Measurements from ENCODE around the gene RPS21. TPM values are rescaled to one million over a fixed set of nuclear protein-coding genes. Genes with fewer than 3 reads are reported as not detected.
A peak's percentile ranks its signal among the peaks of the same experiment; 100 is the strongest.

RPS21 gene
- total RNA-seq, 1 experiment from 2014 or later = 2,488 TPM

DNA sequence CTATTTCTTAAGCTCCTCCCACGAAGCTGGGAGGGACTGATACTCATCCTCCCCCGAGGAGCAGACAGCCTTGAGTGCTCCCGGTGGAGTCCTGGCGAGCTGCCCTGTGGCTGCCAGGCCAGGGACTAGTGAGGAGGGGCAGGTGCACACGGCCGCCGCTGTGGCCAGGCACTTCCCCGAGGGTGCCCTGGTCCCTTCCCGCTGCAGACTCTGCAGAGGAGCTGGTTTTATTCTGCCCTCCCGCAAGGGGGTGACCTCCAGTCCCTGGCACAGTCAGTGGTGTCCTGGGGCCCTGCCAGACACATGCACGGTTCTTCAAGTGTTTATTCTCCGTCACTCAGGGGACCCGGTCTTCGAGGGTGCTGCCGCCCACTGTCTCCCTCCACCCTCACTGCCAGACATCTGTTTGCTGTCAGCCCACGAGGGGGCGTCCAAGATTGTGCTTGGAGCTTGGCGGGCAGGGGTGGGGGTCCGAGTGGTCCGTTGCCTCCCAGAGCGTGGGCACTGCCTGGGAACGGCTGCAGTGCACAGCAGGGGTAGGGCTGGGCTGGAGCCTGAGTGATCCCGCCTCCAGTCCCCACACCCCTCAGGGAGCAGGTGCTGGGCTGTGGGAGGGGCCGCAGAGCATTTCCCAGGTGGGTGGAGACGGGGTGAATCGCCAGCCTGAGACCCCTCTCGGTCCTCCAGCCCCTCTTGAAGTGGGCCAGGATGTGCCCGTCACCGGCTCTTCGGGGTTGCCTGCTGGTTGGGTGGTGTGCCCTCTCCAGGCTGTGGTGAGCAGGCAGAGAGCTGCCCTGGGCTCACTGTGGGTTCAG is 23.2 kb downstream of the RPS21 start (continued):
- TF ChIP-seq, protein P1, sequence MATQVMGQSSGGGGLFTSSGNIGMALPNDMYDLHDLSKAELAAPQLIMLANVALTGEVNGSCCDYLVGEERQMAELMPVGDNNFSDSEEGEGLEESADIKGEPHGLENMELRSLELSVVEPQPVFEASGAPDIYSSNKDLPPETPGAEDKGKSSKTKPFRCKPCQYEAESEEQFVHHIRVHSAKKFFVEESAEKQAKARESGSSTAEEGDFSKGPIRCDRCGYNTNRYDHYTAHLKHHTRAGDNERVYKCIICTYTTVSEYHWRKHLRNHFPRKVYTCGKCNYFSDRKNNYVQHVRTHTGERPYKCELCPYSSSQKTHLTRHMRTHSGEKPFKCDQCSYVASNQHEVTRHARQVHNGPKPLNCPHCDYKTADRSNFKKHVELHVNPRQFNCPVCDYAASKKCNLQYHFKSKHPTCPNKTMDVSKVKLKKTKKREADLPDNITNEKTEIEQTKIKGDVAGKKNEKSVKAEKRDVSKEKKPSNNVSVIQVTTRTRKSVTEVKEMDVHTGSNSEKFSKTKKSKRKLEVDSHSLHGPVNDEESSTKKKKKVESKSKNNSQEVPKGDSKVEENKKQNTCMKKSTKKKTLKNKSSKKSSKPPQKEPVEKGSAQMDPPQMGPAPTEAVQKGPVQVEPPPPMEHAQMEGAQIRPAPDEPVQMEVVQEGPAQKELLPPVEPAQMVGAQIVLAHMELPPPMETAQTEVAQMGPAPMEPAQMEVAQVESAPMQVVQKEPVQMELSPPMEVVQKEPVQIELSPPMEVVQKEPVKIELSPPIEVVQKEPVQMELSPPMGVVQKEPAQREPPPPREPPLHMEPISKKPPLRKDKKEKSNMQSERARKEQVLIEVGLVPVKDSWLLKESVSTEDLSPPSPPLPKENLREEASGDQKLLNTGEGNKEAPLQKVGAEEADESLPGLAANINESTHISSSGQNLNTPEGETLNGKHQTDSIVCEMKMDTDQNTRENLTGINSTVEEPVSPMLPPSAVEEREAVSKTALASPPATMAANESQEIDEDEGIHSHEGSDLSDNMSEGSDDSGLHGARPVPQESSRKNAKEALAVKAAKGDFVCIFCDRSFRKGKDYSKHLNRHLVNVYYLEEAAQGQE (IDR thresholded peaks at IDR 0.05; ENCODE audit: low read depth) = no peak

DNA sequence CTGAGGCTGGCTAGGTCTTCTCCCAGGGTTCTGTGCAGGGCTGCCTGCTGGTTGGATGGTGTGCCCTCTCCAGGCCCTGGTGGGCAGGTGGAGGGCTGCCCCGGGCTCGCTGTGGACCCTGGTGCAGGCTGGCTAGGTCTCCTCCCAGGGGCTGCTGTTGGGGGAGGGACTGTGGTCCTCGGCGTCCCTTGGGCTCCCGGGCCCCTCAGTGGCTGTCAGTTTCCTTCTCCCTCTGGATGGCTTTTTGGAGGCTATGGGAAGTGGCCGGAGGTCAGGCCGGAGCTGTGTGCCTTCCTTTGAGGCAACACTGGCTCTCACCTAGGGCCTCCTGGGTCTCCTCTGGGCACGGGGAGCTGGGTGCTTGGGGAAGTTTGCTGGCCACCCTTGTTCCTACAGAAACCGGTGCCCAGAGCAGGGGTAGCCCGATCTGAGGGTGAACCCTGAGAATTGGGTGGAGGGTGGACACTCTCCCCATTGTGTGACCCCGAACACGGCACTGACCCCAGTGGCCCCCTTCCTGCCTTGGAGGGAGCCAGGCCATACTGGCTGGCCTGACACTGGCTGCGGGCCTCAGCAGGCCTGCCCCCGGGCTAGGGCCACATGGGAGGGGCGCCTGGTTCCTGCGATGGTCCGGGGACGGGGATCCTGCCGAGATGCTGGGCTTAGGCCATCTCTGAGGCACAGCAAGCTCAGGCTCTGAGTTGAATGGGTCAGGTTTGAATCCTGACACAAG is 24.0 kb downstream of the RPS21 start:
- H3K9me2 ChIP-seq (ENCODE audit: insufficient read depth) = no peaks in the 10 kb centered on the region
- H2AFZ ChIP-seq (ENCODE audit: low read depth, low read length, poor library complexity, severe bottlenecking) = no peak overlapping the region
- RAD21 ChIA-PET (ENCODE audit: low non-redundant PET in 1 of 2, low total read pairs in 2 of 2, uncharacterized antibody in 2 of 2, unreplicated experiment in 2 of 2) = interaction anchor here (1.2 to 1.8 kb wide), 3 partner anchors 16 to 206 kb away, joined by 3 to 6 read pairs (median 5); partner anchors contain the start of gene RBBP8NL (in 1 of the 2)
- H3K4me3 ChIP-seq (replicated peaks in 1 of 2; ENCODE audit: low read depth in 1 of 2, low read length in 2 of 2) = no peak overlapping the region
- no TSS peak for BruUV-seq (replicated peaks)
- H3K9ac ChIP-seq (ENCODE audit: low read length) = no peak overlapping the region
- no peaks in the 10 kb centered on the region for H4K20me1 ChIP-seq (ENCODE audit: insufficient read depth)
- H3K9me3 ChIP-seq (ENCODE audit: control insufficient read depth in 1 of 2, insufficient read depth in 1 of 2, low read depth in 1 of 2, low read length in 2 of 2) = no peaks in the 10 kb centered on the region
- intact Hi-C loops (cut with micrococcal nuclease) = loop anchor here (1.0 to 2.0 kb wide), 2 partner anchors 86 to 206 kb away; no protein-coding TSS in a partner anchor
- DNase-seq (ENCODE audit: low read depth, low spot score) = no peak
- H3K36me3 ChIP-seq (ENCODE audit: control insufficient read depth in 1 of 2, insufficient read depth in 2 of 2, low read length in 2 of 2) = no peaks in the 10 kb centered on the region
- POLR2A ChIA-PET = no interaction called here
- CTCF ChIA-PET = interaction anchor here (0.9 to 2.7 kb wide), 14 partner anchors 10 to 381 kb away, joined by 3 to 20 read pairs (median 3); partner anchors contain the start of genes ADRM1 and RPS21
- H3K27me3 ChIP-seq (ENCODE audit: insufficient read depth, low read length) = no peaks in the 10 kb centered on the region
- no peak for ATAC-seq
- H3K27ac ChIP-seq (ENCODE audit: low read depth, low read length) = peak overlapping the region; percentile 30; the same call in 1 of the 2 replicates
- H3K79me2 ChIP-seq (ENCODE audit: insufficient read depth, low read length) = peaks cover 8% of the 10 kb centered on the region
- peak overlapping the region; percentile 79 for H3K4me2 ChIP-seq (ENCODE audit: low read length)
- H3K4me1 ChIP-seq (ENCODE audit: control insufficient read depth in 1 of 2, insufficient read depth in 2 of 2, low read length in 2 of 2) = peaks cover 24 to 33% of the 10 kb centered on the region in 2 experiments
- TF ChIP-seq CEBPB (IDR thresholded peaks at IDR 0.05; ENCODE audit: low read depth) (no peak), TCF7L2 (IDR thresholded peaks at IDR 0.05; ENCODE audit: borderline replicate concordance, extremely low read depth, insufficient read depth, insufficient read length) (no peak), SIN3A (IDR thresholded peaks at IDR 0.05; ENCODE audit: low read depth) (no peak), JUND (IDR thresholded peaks at IDR 0.05) (no peak), YY1 (IDR thresholded peaks at IDR 0.05; ENCODE audit: extremely low read depth, insufficient replicate concordance, low read depth, low read length) (no peak), EZH2 (IDR thresholded peaks at IDR 0.05) (no peak), RAD21 (IDR thresholded peaks at IDR 0.05; ENCODE audit: low read depth) (no peak)
- TF ChIP-seq, protein P2, sequence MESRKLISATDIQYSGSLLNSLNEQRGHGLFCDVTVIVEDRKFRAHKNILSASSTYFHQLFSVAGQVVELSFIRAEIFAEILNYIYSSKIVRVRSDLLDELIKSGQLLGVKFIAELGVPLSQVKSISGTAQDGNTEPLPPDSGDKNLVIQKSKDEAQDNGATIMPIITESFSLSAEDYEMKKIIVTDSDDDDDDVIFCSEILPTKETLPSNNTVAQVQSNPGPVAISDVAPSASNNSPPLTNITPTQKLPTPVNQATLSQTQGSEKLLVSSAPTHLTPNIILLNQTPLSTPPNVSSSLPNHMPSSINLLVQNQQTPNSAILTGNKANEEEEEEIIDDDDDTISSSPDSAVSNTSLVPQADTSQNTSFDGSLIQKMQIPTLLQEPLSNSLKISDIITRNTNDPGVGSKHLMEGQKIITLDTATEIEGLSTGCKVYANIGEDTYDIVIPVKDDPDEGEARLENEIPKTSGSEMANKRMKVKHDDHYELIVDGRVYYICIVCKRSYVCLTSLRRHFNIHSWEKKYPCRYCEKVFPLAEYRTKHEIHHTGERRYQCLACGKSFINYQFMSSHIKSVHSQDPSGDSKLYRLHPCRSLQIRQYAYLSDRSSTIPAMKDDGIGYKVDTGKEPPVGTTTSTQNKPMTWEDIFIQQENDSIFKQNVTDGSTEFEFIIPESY (IDR thresholded peaks at IDR 0.05; ENCODE audit: extremely low read depth, insufficient replicate concordance, low read length) = no peak
- TF ChIP-seq, protein P3, sequence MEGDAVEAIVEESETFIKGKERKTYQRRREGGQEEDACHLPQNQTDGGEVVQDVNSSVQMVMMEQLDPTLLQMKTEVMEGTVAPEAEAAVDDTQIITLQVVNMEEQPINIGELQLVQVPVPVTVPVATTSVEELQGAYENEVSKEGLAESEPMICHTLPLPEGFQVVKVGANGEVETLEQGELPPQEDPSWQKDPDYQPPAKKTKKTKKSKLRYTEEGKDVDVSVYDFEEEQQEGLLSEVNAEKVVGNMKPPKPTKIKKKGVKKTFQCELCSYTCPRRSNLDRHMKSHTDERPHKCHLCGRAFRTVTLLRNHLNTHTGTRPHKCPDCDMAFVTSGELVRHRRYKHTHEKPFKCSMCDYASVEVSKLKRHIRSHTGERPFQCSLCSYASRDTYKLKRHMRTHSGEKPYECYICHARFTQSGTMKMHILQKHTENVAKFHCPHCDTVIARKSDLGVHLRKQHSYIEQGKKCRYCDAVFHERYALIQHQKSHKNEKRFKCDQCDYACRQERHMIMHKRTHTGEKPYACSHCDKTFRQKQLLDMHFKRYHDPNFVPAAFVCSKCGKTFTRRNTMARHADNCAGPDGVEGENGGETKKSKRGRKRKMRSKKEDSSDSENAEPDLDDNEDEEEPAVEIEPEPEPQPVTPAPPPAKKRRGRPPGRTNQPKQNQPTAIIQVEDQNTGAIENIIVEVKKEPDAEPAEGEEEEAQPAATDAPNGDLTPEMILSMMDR (IDR thresholded peaks at IDR 0.05 in 2 of 3, conservative IDR thresholded peaks at IDR 0.05 in 1 of 3; ENCODE audit: borderline replicate concordance in 1 of 3, insufficient read depth in 1 of 3, low read depth in 2 of 3, low read length in 2 of 3) = no peak
- TF ChIP-seq, protein P4, sequence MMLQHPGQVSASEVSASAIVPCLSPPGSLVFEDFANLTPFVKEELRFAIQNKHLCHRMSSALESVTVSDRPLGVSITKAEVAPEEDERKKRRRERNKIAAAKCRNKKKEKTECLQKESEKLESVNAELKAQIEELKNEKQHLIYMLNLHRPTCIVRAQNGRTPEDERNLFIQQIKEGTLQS (IDR thresholded peaks at IDR 0.05) = no peak

Measured in HCT116 (cell line).